Activated T-cell treated with anti-CD3 and anti-CD28 coated beads for 4 hours (primary cell): ENCODE measurements around the gene FTCD.
"Not testable (repeated sequence)": the region's sequence is repeated elsewhere in the genome, so short reads cannot be mapped to it uniquely, and the experiment has no call there.

ENCODE experiments used
- DNase-seq: peaks from one replicate; pipeline ENCODE4 v3.0.0-alpha.2; 2020

Gene FTCD

GRCh38 chr21:46152927-46153246 is 2.5 kb downstream of the FTCD start:
- no peak for DNase-seq

- DNase-seq, result no peak
These were observed 3.1 kb downstream of the FTCD start for GRCh38 chr21:46151989-46152926.

DNA sequence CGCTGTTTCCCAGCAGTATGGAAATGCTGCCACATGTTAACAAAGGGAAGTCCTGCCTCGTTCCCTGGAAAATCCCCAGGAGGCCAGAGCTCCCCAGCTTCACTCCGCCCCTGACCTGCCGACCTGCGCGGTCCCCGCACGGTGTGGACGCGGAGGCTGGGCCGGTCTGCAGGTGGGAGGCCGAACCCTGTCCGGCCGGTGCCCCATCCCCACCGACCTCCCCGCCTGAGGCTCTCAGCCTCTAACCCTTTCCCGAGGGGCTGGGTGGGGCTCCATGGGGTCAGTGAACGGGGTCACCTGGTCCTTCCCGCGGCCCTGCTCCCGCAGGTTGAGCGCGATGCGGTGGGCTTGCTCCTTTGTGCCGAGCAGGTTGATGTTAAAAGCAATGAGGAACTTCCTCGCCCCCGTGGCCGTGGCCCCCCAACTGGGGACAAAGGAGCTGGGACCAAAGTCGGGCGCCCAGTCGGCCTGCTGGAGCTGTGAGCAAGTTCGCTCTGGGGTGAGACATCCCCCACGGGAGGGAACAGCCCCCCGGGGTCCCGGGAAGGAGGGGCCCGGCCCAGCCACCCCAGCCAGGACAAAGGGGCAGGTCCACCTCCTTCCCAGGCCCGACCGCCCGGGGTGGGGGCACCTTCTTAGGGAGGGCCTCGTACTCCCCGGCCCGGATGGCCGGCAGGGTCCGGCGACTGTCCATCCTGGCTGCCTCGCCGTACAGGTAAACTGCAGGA is 4.0 kb downstream of the FTCD start:
- no peak for DNase-seq

GRCh38 chr21:46150491-46151121 is 4.8 kb downstream of the FTCD start:
- DNase-seq, result no peak

GRCh38 chr21:46150073-46150472 is 5.3 kb downstream of the FTCD start:
- no peak for DNase-seq

GRCh38 chr21:46149205-46149901 is 6.0 kb downstream of the FTCD start:
- DNase-seq, result no peak

GRCh38 chr21:46148106-46148505 is 7.3 kb downstream of the FTCD start:
- no peak for DNase-seq

- peak; percentile 29 for DNase-seq
These were observed 8.0 kb downstream of the FTCD start for GRCh38 chr21:46147429-46147828.

- no peak for DNase-seq
These were observed 8.5 kb downstream of the FTCD start for GRCh38 chr21:46146856-46147255.

- no peak for DNase-seq
These were observed 9.3 kb downstream of the FTCD start for GRCh38 chr21:46145840-46146691.

DNA sequence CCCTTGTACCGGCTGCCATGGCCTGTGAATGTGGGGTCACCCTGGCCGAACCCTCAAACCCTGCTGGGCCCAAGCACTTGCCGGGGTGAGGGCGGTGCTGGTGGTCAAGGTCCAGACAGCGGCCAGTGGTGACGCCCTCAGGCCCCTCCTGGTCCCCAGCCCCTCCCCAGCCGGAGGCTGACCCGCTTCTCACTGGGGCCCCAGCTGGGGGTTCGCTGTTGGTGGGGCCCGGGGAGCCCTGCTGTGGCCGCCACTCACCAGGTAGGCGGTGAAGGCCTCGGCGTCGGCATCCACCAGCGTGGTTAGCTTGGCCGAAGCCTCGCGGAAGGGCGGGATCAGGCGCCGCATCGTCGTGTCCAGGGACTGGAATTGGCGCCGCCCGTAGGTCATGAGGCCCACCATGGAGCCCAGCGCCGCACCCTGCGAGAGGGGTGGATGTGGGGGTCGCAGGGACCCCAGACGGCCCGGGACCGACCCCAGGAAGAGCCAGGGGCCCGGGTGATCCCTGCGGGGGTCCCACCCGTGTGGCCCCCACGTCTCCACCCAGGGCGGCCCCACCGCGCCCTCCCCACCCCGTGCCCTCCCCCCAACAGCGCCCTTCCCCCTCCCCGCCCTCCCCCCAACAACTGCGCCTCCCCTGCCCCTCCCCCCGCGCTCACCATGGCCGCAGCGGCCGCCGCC is 10.1 kb downstream of the FTCD start:
- DNase-seq, result no peak

DNA sequence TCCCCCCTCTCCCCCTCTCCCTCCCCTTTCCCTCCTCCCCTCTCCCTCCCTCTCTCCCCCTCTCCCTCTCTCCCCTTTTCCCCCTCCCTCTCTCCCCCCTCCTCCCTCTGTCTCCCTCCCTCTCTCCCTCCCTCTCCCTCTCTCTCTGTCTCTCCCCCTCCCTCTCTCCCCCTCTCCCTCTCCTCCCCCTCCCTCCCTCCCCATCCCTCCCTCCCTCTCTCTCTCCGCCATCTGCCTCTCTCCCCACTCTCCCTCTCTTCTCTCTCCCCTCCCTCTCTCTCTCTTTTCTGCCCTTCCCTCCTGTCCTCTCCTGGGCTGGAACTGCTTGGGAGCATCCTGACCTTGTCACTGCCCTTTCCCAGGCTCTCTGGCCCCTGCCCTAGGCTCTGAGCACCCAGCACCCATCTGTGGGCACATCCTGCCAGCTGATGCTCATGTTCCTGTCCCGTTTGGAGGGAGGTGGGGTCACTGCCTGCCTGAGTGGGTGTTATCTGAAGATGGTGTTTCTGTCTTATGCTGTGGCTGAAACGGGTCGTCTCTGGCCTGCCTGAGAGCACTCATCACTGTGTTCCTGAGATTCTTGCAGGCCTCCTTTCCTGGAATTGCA is 10.8 kb downstream of the FTCD start:
- DNase-seq, result no peak

- no peak for DNase-seq
These were observed 12.6 kb downstream of the FTCD start for GRCh38 chr21:46142582-46143473.

DNA sequence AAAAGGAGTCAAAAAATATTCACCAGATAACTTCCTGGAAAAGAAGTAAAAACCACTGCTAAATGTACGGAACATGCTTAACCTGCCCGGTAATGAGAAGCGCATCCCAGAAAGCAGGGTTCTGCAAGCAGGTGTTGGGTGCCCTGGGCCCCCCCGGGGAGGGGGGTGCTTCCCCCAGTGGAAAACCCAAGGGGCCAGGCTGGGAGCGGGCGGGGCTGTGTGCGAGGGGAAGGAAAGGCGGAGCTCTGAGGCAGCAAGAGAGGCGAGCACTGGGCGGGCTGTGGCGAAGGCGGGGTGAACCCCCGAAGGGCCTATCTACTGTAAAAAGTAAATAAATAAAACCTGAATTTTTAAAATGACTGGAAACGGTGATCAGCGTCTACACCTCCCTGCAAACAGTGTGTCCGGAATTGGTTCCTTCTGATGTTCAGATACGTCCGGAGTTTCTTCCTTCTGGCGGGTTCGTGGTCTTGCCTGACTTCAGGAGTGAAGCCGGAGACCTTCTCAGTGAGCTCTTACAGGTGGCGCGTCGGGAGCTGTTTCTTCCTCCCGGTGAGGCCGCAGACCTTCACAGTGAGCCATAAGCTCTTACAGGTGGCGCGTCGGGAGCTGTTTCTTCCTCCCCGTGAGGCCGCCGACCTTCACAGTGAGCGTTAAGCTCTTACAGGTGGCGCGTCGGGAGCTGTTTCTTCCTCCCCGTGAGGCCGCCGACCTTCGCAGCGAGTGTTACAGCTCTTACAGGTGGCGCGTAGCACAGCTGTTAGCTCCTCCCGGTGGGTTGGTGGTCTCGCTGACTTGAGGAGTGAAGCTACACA is 13.4 kb downstream of the FTCD start:
- DNase-seq, result no peak

DNA sequence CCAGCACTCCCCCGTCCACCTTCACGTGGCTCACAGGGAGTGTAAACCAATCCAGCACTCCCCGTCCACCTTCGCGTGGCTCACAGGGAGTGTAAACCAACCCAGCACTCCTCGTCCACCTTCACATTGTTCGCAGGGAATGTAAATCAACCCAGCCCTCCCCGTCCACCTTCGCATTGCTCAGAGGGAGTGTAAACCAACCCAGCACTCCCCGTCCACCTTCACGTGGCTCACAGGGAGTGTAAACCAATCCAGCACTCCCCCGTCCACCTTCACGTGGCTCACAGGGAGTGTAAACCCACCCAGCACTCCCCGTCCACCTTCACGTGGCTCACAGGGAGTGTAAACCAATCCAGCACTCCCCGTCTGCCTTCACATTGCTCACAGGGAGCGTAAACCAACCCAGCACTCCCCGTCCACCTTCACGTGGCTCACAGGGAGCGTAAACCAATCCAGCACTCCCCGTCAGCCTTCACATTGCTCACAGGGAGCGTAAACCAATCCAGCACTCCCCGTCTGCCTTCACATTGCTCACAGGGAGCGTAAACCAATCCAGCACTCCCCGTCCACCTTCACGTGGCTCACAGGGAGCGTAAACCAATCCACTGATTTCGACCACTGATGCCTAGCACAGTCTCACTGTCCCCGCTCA is 14.9 kb downstream of the FTCD start:
- not testable (repeated sequence) for DNase-seq

DNA sequence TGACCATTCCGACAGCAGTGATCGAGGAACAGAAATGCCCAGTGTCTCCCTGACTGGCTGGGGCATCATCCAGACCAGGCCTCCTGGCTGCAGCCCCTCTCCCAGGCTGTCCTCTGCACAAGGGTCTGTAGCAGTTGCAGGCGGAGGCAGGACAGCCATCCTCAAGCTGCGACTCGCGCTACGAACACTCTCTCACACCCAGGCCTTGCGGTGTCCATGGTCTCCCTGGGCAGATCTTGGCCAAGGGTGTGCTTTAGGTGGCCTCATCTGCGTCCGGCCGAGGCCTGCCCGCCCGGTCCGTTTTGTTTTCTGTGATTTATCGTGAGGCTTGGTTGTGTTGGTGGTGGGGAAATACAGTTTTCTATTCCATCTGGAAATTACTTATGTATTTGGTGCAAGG is 15.7 kb downstream of the FTCD start:
- no peak for DNase-seq

GRCh38 chr21:46138383-46138970 is 16.9 kb downstream of the FTCD start:
- DNase-seq, result no peak

DNA sequence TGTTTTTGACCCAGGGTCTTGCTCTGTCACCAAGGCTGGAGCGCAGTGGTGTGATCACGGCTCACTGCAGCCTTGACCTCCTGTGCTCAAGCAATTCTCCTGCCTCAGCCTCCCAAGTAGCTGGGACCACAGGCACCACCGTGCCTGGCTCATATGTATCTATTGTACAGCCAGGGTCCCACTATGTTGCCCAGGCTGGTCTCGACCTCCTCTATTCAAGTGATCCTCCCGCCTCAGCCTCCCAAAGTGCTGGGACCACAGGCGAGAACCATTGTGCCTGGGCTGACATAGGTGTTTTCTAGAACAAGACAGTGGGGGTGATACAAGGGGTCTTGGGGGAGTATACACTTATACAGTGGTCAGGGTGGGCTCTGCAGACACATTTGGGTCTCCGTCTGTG is 17.5 kb downstream of the FTCD start:
- no peak for DNase-seq
